ENCODE data around the gene ELOVL6. TPM values are rescaled to one million over a fixed set of nuclear protein-coding genes. Genes with fewer than 3 reads are reported as not detected.
"Not testable (repeated sequence)": the region's sequence is repeated elsewhere in the genome, so short reads cannot be mapped to it uniquely, and the experiment has no call there.

ELOVL6 gene
- polyA plus RNA-seq, 1 experiment, result 30.7 TPM

- CTCF ChIA-PET, result interaction anchor here (0.6 kb wide), 1 partner anchor 20 kb away, joined by 3 read pairs; no protein-coding TSS in a partner anchor
- TF ChIP-seq, protein P1, sequence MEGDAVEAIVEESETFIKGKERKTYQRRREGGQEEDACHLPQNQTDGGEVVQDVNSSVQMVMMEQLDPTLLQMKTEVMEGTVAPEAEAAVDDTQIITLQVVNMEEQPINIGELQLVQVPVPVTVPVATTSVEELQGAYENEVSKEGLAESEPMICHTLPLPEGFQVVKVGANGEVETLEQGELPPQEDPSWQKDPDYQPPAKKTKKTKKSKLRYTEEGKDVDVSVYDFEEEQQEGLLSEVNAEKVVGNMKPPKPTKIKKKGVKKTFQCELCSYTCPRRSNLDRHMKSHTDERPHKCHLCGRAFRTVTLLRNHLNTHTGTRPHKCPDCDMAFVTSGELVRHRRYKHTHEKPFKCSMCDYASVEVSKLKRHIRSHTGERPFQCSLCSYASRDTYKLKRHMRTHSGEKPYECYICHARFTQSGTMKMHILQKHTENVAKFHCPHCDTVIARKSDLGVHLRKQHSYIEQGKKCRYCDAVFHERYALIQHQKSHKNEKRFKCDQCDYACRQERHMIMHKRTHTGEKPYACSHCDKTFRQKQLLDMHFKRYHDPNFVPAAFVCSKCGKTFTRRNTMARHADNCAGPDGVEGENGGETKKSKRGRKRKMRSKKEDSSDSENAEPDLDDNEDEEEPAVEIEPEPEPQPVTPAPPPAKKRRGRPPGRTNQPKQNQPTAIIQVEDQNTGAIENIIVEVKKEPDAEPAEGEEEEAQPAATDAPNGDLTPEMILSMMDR (IDR thresholded peaks at IDR 0.05; ENCODE audit: low read depth, low read length), result peak; percentile 30
- Histone ChIP-seq H3K4me3 (ENCODE audit: low read depth, low read length) (no peak overlapping the region), H3K9me3 (ENCODE audit: control insufficient read depth, insufficient read depth, low read length) (no peaks in the 10 kb centered on the region), H3K27me3 (ENCODE audit: control insufficient read depth, insufficient read depth, low read length) (no peaks in the 10 kb centered on the region), H3K27ac (ENCODE audit: low read depth, low read length) (no peak overlapping the region)
- no peak for DNase-seq (ENCODE audit: low read depth, low spot score)
- POLR2A ChIA-PET, result no interaction called here
These were observed 34.9 kb downstream of the ELOVL6 start for GRCh38 chr4:110163327-110164069.

DNA sequence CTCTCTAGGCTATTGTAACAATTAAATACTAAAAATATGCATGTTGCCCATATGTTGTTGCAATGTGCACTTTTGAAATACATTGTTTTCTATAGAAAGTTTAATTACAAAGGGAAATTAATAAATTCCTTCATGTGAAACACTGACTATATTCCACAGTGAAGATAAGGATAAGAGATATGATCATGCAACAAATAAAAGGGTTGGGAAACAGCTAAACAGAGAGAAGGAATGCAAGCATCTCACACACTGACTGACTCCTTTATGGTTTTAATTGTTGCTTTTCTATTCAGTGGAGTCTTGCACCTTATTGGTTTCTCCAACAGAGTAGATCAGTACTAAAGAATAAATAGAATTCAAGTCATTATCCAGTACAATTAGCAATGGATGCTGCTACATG, 37.8 kb downstream of the ELOVL6 start:
- Histone ChIP-seq H3K27me3 (ENCODE audit: control insufficient read depth, insufficient read depth, low read length) (no peaks in the 10 kb centered on the region), H3K4me3 (ENCODE audit: low read depth, low read length) (no peak overlapping the region), H3K9me3 (ENCODE audit: control insufficient read depth, insufficient read depth, low read length) (no peaks in the 10 kb centered on the region), H3K27ac (ENCODE audit: low read depth, low read length) (no peak overlapping the region)
- DNase-seq (ENCODE audit: low read depth, low spot score), result no peak
- ChIA-PET CTCF (no interaction called here), POLR2A (interaction anchor here (0.6 kb wide), 1 partner anchor 105 kb away, joined by 4 read pairs; no protein-coding TSS in a partner anchor)
- TF ChIP-seq, protein P1 (IDR thresholded peaks at IDR 0.05; ENCODE audit: low read depth, low read length), result no peak

- ChIA-PET CTCF (no interaction called here), POLR2A (no interaction called here)
- TF ChIP-seq, protein P1 (IDR thresholded peaks at IDR 0.05; ENCODE audit: low read depth, low read length), result no peak
- Histone ChIP-seq H3K27ac (ENCODE audit: low read depth, low read length) (no peak overlapping the region), H3K9me3 (ENCODE audit: control insufficient read depth, insufficient read depth, low read length) (no peaks in the 10 kb centered on the region), H3K4me3 (ENCODE audit: low read depth, low read length) (no peak overlapping the region), H3K27me3 (ENCODE audit: control insufficient read depth, insufficient read depth, low read length) (no peaks in the 10 kb centered on the region)
- DNase-seq (ENCODE audit: low read depth, low spot score), result no peak
These were observed 38.9 kb downstream of the ELOVL6 start for GRCh38 chr4:110159541-110159940.

DNA sequence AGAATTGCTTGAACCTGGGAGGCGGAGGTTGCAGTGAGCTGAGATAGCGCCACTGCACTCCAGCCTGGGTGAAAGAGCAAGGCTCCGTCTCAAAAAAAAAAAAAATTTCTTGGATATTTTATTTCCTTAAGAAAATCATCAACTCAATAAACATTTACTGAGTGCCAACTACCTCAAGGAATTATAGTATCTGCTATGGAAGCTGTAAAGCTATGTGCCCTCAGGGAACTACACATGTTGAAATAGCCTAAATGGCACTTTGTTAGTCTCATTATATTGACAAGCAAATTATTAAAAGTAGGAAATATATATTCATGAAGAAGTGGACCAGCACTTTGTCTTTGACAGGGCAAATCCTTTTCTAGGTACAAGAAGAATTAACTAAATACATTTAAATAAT, 40.8 kb downstream of the ELOVL6 start:
- Histone ChIP-seq H3K27ac (ENCODE audit: low read depth, low read length) (no peak overlapping the region), H3K9me3 (ENCODE audit: control insufficient read depth, insufficient read depth, low read length) (no peaks in the 10 kb centered on the region), H3K27me3 (ENCODE audit: control insufficient read depth, insufficient read depth, low read length) (no peaks in the 10 kb centered on the region), H3K4me3 (ENCODE audit: low read depth, low read length) (no peak overlapping the region)
- TF ChIP-seq, protein P1 (IDR thresholded peaks at IDR 0.05; ENCODE audit: low read depth, low read length), result no peak
- CTCF ChIA-PET, result no interaction called here
- POLR2A ChIA-PET, result no interaction called here
- no peak for DNase-seq (ENCODE audit: low read depth, low spot score)

DNA sequence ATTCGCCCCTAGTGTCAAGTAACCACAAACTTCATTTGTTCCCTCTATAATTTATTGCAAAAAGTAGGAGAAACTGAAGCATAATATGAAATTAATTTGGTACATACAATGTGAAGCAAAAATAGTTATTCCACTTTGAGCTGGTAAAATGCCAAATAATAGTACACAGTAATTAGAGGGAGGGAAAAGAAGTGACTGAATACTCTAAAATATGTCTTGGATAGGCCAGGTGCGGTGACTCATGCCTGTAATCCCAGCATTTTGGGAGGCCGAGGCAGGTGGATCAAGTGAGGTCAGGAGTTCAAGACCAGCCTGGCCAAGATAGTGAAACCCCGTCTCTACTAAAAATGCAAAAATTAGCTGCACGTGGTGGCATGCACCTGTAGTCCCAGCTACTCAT, 41.2 kb downstream of the ELOVL6 start:
- CTCF ChIA-PET, result not testable (repeated sequence)

More for the DNA sequence above, 41.2 kb downstream of the ELOVL6 start:
- POLR2A ChIA-PET; H3K27ac ChIP-seq (ENCODE audit: low read depth, low read length); H3K9me3 ChIP-seq (ENCODE audit: control insufficient read depth, insufficient read depth, low read length); H3K4me3 ChIP-seq (ENCODE audit: low read depth, low read length); DNase-seq (ENCODE audit: low read depth, low spot score); H3K27me3 ChIP-seq (ENCODE audit: control insufficient read depth, insufficient read depth, low read length): not testable (repeated sequence)

Data from AG04450 (cell line).